GM18502 (cell line): ENCODE results near the gene NAALADL2.
"Not testable (repeated sequence)": the region's sequence is repeated elsewhere in the genome, so short reads cannot be mapped to it uniquely, and the experiment has no call there.

Source experiments
- ATAC-seq: cut with Tn5 transposase; IDR thresholded peaks from one replicate; pipeline ENCODE4 v1.9.1; 2021; ENCODE audit warnings: mild to moderate bottlenecking; ENCODE audit not compliant: unreplicated experiment, poor library complexity

NAALADL2 gene

DNA sequence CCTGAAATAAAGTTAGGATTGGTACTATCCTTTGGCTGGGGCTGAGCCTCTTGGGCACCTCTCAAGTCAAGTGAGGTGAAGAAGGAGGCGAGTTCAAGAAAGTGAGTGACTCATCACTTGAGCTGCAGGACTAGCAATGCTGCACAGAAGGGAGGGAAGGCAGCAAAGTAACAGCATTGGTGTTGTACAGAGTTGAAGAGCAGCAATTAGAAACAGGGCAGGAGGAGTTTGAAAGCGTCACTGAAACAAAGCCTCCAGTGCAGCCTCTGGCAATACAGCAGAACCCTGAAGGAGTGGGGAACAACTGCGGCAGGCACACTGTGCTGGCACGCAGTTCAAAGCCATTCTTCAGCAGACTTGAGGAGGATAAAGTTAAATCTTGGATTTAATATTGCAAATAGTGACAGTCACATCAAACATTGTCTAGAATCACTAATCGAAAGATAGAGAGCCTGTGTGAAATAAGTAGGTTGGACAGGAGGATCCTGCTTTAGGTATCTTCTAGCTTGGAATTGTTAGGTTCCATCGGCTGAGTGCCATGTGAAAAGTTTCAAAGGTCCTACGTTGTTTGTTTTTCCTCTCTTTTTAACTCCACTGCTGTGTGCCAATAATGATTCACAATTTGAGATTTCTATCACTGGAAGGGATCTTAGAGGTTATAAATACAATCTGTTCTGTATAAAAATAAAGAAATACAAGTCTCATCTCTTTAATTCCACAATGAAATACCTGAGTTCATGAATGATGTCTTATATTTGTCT lies 479.8 kb downstream of the NAALADL2 start:
- no peak for ATAC-seq

DNA sequence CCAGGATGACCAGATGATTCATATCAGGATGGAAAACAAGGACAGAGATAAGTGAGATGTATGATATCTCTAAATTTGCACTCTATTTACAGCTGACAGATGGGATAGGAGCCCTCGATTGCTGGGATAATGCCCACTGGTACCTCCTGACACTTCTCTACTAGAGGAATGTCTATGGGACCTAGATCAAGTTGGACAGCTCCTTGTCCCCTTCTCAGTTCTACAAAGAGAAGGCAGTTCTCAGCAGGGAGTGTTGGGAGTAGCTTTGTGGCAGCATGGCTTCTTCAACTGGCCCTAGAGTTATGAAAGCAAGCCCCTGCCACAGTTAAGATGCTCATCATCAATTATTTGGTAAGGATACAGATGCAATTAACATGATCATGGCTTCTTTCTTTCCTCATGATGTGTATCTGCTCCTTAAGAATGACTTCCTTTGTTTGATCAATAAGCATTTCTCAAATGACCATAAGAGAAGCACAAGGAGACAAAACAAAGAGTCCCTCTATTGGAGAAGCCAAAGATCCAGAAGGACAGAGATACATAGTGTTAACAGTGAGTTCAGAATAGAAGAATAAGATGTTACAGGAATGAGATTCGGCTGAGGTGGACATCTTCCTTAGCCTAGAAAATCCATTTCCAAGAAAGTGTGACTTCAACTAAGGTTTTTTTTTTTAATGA lies 481.3 kb downstream of the NAALADL2 start:
- no peak for ATAC-seq

DNA sequence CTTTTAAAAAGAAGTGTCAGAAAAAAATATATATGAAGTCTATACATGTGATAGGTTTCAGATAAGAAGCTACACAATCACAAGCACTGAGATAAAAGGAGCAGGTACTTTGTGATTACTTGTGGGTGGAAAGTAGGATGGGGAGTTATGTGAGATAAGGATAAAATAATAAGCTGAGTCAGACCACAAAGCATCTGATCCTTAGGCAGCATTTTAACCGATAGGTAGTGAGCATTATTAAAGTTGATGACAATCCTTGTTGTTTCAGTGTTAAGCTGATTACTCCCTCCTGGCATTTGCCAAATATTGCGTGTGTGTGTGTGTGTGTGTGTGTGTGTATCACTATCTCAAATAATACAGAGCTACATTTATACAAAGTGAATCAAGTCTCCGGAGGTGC lies 483.1 kb downstream of the NAALADL2 start:
- ATAC-seq, result no peak

DNA sequence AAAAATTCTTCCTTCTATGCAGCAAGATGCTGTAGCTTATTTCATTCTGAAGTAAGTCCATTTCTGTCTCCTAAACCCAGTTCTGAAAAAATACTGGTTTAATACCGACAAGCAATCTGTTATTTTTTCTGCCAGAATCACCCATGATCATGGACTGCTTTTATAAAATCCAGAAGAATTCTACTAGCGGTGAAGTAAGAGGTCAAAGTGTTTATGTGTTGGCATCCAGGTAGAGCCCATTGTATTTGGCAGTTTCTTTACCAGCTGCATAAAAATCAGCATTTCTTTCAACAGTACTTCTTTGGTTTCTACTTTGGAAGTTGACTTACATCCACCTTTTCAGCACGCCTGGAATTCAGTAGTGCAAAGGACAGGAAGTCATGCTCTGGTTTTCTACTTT lies 484.8 kb downstream of the NAALADL2 start:
- no peak for ATAC-seq

DNA sequence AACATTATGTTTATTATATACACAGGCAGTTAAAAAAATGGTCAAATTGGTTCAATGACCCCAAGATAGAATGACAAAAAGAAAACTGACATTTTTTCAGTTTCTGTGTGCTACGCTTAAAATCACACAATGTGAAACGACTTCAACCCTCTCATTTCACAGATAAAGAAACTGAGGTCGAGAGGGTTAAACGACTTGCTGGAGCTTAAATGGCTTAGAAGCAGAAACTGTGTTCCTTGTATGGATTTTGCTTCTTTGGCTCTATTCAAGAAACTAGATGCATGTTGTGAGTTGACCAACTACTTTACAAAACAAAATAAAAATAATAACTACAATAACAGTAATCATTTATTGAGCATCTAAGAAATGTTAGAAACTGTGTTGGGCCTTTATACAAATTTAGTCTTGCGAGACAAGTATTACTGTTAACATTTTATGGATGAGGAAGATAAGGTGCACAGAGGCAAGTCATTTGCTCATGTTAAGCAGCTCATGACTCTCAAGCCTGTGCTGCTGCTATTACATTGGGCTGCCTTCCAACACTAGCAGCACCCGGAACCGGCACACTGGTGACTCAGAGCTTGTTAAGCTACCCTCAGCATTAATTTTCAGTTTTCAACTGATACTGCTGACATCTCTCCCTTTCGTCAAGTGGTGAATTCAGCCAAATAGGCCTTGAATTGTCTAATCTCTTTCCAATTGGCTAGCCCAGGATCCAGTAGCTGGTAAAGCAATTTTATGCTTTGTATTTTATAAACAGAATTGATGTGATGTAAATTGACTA lies 487.6 kb downstream of the NAALADL2 start:
- no peak for ATAC-seq

DNA sequence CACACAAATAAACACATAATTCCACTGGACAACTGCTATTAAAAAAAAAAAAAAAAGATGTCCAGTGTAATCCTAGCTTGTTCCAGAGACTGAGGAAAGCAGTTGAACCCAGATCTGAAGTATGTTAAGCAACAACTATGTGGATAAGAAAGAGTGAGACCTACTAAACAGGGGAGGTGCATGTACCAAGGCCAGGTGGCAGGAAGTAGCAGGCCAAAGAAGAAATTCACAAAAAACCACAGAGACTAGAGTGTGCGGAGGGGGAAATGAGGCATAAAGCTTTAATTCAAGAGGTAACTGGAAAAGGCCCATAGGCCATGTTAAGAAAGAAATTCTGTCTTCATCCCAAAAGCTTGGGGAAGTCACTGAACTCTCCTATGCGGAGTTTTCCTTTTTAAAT lies 490.0 kb downstream of the NAALADL2 start:
- ATAC-seq, result no peak

DNA sequence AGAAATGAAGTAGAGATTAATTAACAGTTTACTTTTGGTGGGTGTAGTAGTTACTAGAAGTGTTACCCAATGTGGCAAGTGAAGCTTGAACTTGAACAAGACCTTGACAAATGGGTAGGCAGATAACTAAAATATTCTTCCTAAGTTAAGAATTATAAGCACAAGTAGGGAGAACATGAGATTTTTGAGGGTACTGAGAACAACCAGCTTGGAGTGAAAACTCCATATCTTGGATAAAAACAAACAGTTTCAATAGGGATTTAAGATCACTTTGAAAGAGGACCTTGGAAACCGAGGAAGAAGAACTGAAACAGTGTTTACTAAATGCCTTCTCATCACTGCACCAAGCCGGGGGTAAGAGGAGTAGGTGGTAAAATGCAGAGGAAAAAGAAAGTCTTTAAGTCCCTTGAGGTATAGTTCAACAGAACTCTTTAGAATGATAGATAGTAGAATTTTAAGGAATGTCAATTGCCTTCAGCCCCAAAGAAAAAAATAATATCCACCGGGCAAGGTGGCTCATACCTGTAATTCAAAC lies 496.7 kb downstream of the NAALADL2 start:
- no peak for ATAC-seq

DNA sequence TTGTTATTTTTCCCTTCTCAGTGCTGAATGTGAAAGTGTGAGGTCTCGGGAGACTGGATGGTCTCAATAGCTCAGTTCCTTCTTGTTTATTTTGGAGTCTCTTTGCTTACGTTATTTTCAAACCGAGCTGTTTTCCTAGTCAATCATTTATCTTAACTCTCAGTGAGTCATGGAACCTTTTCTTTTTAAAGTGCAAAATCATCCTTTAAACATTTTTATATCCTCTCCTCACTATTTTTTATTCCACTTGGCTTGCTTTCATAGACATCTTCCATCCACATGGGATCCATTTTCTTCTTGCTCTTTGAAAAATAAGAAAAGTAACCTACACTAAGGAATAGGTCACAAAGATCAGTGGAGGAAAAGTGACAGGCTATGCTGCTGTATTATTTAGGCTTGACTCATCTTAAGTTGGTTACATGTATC lies 497.8 kb downstream of the NAALADL2 start:
- no peak for ATAC-seq

DNA sequence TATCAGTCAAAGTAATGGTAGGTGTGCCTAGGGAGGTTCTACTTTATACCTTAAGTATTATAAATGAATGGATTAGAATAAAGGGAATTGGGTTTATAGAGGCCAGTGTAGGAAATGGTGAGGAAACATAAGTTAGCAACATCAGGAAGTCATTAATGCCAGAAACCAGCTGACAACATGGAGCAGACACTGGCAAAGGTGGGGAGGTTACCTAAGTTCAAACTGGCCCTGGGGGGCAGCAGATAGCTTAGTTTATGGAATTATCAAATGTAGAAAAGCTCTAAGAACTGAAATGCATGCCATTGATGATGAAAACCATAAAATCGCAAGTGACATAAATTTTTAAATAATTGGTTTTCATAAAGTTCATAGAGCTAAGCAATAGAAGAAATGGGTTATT lies 498.6 kb downstream of the NAALADL2 start:
- ATAC-seq, result no peak

DNA sequence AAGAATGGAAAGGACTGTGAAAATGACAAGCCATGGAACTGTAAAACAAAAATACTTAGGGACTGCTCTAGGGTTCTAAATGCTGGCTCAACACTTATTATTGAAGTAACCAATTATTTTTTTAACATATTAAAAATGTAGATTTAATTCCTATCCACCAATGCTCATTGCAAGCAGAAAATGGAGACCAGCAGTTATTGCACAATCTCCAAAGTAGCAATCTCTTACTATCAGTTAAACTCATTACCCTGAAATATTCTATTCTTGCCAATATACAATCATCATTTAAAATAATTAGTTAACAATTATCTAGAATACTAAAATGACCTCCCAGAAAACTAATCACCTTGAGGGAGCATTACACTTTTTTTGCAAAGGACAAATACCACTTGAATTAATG lies 499.8 kb downstream of the NAALADL2 start:
- no peak for ATAC-seq

DNA sequence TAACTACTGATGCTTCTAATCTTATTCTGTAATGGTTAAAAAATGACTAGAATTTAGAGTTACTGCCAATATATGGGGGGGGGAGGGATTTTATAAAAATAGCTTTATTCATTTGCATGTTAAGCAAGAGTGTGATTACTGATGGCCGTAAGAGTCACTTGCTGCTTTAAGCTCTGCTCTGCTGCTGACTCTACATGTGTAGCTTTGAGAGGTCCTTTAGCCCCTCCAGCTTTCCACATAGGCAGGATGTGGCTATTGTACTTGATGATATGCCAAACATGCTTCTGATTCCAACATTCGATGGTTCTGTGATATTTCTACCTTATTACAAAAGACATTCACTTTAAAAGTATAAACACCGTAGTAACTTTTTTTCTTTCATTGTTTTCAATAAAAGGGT lies 511.3 kb downstream of the NAALADL2 start:
- ATAC-seq, result not testable (repeated sequence)

DNA sequence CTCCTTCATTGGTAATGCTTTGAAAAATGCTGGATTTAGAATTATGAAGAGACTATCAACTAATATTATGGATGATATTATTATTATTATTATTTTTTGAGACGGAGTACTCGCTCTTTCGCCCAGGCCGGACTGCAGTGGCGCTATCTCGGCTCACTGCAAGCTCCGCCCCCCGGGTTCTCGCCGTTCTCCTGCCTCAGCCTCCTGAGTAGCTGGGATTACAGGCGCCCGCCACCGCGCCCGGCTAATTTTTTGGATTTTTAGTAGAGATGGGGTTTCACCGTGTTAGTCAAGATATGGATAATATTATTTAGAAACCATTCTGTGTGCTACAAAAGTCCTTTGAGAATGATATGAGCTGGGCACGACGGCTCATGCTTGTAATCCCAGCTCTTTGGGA lies 512.1 kb downstream of the NAALADL2 start:
- not testable (repeated sequence) for ATAC-seq

DNA sequence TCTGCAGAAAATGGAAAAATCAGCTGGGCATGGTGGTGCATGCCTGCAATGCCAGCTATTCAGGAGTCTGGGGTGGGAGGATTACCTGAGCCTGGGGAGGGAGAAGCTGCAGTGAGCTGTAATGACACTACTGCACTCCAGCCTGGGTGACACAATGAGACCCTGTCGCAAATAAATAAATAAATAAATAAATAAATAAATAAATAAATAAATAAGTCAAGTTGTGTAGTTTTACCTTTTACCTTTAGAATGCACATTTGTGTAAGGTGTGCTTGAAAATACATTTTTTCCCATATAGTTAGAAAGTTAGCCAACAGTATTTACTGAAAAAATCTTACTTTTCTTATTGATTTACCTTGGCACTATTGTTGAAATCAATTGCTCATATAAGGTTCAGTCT lies 515.6 kb downstream of the NAALADL2 start:
- no peak for ATAC-seq

DNA sequence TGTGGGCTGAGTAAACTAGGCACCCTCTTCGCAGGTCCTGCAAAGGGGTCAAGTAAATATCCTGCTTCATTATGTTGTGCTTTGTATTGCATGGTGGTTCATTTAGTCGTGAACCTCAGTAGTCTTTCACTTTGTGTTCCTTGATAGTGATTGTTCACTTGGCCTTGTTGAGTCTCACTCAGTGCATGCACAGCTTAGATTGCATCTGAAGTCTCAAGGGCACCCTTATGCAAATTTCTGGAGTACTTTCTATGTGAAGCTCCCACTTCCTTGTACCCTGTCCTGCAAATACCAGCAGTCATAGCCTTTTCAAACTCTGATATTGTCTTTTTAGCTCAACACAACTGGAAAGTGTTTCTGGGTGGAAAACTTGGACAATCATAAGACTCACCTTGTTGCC lies 519.2 kb downstream of the NAALADL2 start:
- peak; percentile 72 for ATAC-seq

DNA sequence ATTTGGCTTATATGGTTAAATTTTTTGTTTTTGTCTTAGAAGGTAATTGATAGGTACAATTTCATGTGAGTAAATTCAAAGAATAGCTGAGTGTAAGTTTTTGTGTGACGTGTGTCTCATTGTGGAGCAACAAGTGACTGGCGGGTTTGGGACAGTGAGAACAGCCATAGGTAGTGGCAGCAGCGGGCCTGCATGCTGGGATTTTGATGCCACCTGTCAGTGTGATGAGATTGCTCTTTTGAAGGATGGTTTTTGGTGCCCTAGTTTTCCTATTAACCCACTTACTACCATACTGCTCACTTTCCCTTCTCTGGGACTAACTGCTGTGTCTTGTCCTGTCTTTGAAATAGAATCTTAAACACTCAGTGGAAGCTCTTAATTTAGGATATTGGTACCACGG lies 522.6 kb downstream of the NAALADL2 start:
- ATAC-seq, result no peak

DNA sequence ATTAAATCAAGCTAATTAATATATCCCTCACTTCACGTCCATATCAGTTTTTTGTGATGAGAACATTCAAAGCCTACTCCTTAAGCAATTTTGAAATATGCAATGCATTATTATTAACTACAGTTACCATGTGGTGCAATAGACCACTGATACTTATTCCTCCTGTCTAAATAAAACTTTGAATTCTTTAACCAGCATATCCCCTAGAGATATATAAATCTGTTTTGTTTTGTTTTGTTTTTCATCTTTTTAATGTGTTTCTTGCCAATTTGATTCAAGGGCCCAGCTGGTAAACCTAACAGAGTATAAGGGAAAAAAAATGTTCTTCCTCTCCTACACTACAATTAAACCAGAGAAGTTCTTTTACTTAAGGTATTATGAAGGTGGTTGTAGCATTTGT lies 524.2 kb downstream of the NAALADL2 start:
- ATAC-seq, result no peak

DNA sequence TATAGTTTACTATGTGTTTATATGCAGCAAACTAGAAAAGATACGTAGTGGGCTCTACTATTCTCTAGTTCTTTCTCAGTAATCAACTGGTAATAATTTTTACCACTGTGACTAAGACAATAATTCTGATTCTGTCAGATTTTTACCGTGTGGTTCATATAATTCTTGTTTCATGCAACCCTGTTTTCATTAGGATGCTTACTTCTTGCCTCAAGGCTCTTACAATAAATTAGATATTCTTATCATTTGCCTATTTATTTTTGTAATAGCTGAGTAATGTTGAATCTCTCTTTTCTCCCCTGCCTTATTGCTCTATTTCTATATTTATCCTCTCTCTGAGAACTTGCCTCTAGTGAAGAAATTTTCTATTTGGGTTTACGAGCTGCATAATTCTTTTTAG lies 524.7 kb downstream of the NAALADL2 start:
- ATAC-seq, result no peak

DNA sequence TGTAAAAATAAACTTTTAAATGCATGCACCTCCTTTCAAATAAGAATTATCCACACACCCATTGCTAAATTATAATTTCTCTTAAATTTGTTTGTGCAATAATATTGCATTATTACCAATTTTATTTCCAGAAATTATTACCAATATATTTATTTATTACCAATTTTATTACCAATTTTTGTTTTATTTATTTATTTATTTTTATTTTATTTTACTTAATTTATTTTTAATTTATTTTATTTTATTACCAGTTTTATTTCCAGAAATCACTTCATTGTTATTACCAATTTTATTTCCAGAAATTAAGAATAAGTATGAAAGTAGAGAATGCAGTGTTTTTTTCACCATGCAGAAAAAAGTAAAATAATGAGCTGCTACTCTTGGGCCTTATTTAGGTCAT lies 525.4 kb downstream of the NAALADL2 start:
- no peak for ATAC-seq

DNA sequence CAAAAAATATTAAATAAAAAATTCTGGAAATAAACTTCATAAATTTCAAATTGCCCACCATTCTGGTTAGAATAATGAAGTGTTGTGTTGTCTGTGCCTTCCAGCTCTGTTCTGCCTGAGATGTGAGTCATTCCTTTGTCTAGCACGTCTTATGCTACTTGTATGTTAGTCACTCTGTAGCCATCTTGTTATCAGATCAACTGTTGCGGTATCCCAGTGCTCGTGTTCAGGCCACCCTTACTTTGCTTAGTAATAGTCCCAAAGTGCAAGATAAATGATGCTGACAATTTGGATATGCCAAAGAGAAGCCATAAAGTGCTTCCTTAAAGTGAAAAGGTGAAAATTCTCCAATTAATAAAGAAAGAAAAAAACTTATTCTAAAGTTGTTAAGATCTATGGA lies 527.5 kb downstream of the NAALADL2 start:
- ATAC-seq, result no peak

DNA sequence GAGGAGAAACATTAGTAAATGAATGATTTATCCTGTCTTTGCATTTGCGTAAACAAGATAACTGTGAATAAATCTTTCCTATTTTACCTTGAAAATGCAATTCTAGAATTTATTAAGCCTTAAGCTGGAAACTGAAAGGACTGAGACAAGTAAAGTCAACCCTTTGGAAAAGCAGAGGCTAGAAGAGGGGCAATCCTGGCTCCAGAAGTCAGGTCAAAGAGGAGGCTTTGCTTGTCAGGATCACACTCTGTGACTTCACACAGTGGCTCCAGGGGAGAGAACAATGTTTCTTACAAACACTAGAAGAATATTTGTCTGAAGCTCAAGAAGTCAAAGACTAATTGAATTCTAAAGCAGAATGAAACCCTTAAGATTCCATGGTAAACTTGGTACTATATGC lies 530.4 kb downstream of the NAALADL2 start:
- ATAC-seq, result no peak

DNA sequence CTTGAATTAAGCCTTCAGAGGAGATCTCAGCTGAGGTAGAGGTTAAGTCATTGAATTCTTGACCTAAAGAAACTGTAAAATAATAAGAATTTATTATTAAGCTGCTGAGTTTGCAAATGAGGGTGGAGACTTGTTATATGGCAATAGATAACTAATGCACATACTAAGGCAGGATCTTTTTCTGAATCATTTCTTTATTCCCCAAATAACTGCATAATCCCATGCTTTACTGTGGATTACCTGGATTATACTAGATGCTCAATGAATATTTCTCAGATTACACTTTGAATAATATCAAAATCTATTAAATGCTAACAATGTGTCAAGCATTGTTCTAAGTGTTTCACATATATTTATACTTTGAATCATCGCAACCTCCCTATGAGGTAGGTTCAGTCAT lies 532.5 kb downstream of the NAALADL2 start:
- ATAC-seq, result no peak
